Sigmoid colon (tissue), 7 donors: ENCODE results near the gene ALKBH6. TPM values are rescaled to one million over a fixed set of nuclear protein-coding genes. Genes with fewer than 3 reads are reported as not detected.

Experiments used
- DNase-seq: peaks from one replicate; pipeline ENCODE4 v3.0.0-alpha.2; 2019
- H3K27ac ChIP-seq, 4 donors: fragments of 200-600 bp; sonication (generic); one replicate each; pipeline ENCODE4 v1.5.1; 2016 to 2019; ENCODE audit warnings: mild to moderate bottlenecking in 1 of 4
- H3K27me3 ChIP-seq, 3 donors: fragments of 200-600 bp; sonication (generic); one replicate each; pipeline ENCODE4 v1.5.1; 2019; ENCODE audit warnings: mild to moderate bottlenecking in 1 of 3
- H3K36me3 ChIP-seq, 4 donors: fragments of 200-600 bp; sonication (generic); one replicate each; pipeline ENCODE4 v1.5.1; 2016 to 2019
- H3K4me1 ChIP-seq, 4 donors: fragments of 200-600 bp; sonication (generic); one replicate each; pipeline ENCODE4 v1.5.1; 2017 to 2019
- H3K4me3 ChIP-seq, 4 donors: fragments of 200-600 bp; sonication (generic); one replicate each; pipeline ENCODE4 v1.5.1; 2017 to 2019; ENCODE audit warnings: mild to moderate bottlenecking in 2 of 4, moderate library complexity in 1 of 4
- H3K9me3 ChIP-seq, 4 donors: fragments of 200-600 bp in 3 of 4; sonication (generic) in 3 of 4; one replicate each; pipeline versions ENCODE4 v1.5.1 to v1.6.1; 2013 to 2019
- EP300 ChIP-seq, 4 donors: sonication (generic); formaldehyde crosslinking; IDR thresholded peaks; one replicate each; pipeline ENCODE4 v1.6.1; 2017; ENCODE audit warnings: antibody characterized with exemption in 4 of 4
- WGBS, 2 donors: extraction: QIAGEN DNeasy Blood & Tissue Kit; methylation state at CpG; one replicate each; pipeline ENCODE4 v1.1.7; 2013; 5-methylcytosine and 5-hydroxymethylcytosine counted together
- intact Hi-C: fragments of 100-400 bp; cut with DNase I; formaldehyde crosslinking; loops from one replicate; pipeline ENCODE4 v1.15.1; 2023
- polyA plus RNA-seq, 3 donors: library from polyadenylated mRNA; stranded (reverse); fragments of 200-250 nt; gene quantifications; one replicate each; pipeline ENCODE4 v1.2.3, GENCODE V29; 2013
- total RNA-seq, 4 donors: library from RNA; depleted of rRNA; stranded (reverse); fragments of >200 nt; gene quantifications; one replicate each; pipeline ENCODE4 v1.1.0, GENCODE V29; 2016
- donor health status: healthy with polysubstance abuse.
- donor health status: Bipolar disorder and iron deficiency.
- donor health status: healthy.

Gene ALKBH6
- total and polyA plus RNA-seq, 7 donors: 12.0 to 31.7 (median 24.4) TPM

DNA sequence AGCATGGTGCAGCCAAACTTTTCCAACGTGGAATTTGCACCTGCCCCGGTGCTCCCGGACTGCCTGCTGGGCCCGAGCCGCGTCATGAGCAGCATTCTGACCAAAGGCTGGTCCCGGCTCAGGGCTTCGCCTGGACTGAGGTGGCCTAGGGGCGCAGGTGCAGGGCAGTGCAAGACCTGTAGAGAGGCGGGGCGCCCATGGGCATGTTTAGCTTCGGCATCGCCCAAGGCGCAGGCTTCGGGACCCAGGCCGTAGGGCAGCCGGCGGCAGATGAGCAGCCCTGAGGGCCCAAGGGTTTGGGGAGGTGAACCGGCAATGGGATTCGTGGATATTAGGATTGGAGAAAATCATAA lies 54.1 kb downstream of the ALKBH6 start:
- no peak overlapping the region for H3K27ac ChIP-seq
- H3K4me1 ChIP-seq: peaks cover 0 to 11% (median 6%) of the 10 kb centered on the region in 4 donors
- H3K27me3 ChIP-seq: peaks cover 25 to 73% (median 41%) of the 10 kb centered on the region in 3 donors
- H3K9me3 ChIP-seq: peaks cover 0 to 1% (median 0%) of the 10 kb centered on the region in 4 donors
- TF ChIP-seq EP300 (IDR thresholded peaks at IDR 0.05): no peak
- WGBS, 2 donors: 38 to 43% methylated on average over 20 of the region's 20 CpGs
- DNase-seq: no peak
- no peak overlapping the region for H3K4me3 ChIP-seq
- no peaks in the 10 kb centered on the region for H3K36me3 ChIP-seq
- intact Hi-C loops: no loop called here

Other genes starting within 250 kb of the ALKBH6 start
- gene ARHGAP33, start 238.6 kb downstream of the ALKBH6 start, total RNA-seq: 10 to 100 TPM in 2 of 4 donors, 1 to 10 TPM in 2; 4.4 to 11.9 (median 8.5) TPM
- gene ARHGAP33, start 238.6 kb downstream of the ALKBH6 start, polyA plus RNA-seq: 10 to 100 TPM in 1 of 3 donors, 1 to 10 TPM in 1, under 1 TPM in 1; 0.60 to 10.6 (median 1.2) TPM
- not detected for gene PRODH2, start 201.4 kb downstream of the ALKBH6 start, total RNA-seq
- gene PRODH2, start 201.4 kb downstream of the ALKBH6 start, polyA plus RNA-seq: not detected
- gene NPHS1, start 161.7 kb downstream of the ALKBH6 start, total RNA-seq: not detected
- gene NPHS1, start 161.7 kb downstream of the ALKBH6 start, polyA plus RNA-seq: under 1 TPM in 2 of 3 donors, not detected in 1; under 0.01 to 0.35 TPM
- gene KIRREL2, start 157.3 kb downstream of the ALKBH6 start, total RNA-seq: under 1 TPM in 1 of 4 donors, not detected in 3; 0.16 TPM
- gene KIRREL2, start 157.3 kb downstream of the ALKBH6 start, polyA plus RNA-seq: under 1 TPM in 2 of 3 donors, not detected in 1; under 0.01 to 0.34 TPM
- gene APLP1, start 145.6 kb downstream of the ALKBH6 start, total RNA-seq: 10 to 100 TPM in 1 of 4 donors, 1 to 10 TPM in 3; 3.6 to 11.3 (median 7.0) TPM
- 1 to 10 TPM in 1 of 3 donors, not detected in 2; 4.4 TPM for gene APLP1, start 145.6 kb downstream of the ALKBH6 start, polyA plus RNA-seq
- 1 to 10 TPM; 2.5 to 7.8 (median 6.6) TPM for gene NFKBID, start 113.7 kb downstream of the ALKBH6 start, total RNA-seq
- 1 to 10 TPM; 1.2 to 9.6 (median 4.4) TPM for gene NFKBID, start 113.7 kb downstream of the ALKBH6 start, polyA plus RNA-seq
- gene HCST, start 111.7 kb downstream of the ALKBH6 start, total RNA-seq: 1 to 10 TPM in 3 of 4 donors, not detected in 1; 3.5 to 5.8 (median 3.9) TPM
- gene HCST, start 111.7 kb downstream of the ALKBH6 start, polyA plus RNA-seq: 10 to 100 TPM in 2 of 3 donors, 1 to 10 TPM in 1; 2.4 to 36.1 (median 13.9) TPM
- gene TYROBP, start 105.9 kb downstream of the ALKBH6 start, total RNA-seq: 100 to 1,000 TPM in 3 of 4 donors, 10 to 100 TPM in 1; 71.5 to 172 (median 126) TPM
- gene TYROBP, start 105.9 kb downstream of the ALKBH6 start, polyA plus RNA-seq: 100 to 1,000 TPM in 2 of 3 donors, 10 to 100 TPM in 1; 95.8 to 211 (median 125) TPM
- gene LRFN3, start 77.8 kb downstream of the ALKBH6 start, total RNA-seq: 1 to 10 TPM; 4.6 to 7.2 (median 6.6) TPM
- 1 to 10 TPM; 5.3 to 9.7 (median 6.0) TPM for gene LRFN3, start 77.8 kb downstream of the ALKBH6 start, polyA plus RNA-seq
- gene SDHAF1, start 19.0 kb downstream of the ALKBH6 start, total RNA-seq: 100 to 1,000 TPM in 1 of 4 donors, 10 to 100 TPM in 3; 56.2 to 135 (median 68.9) TPM
- 10 to 100 TPM; 19.2 to 28.2 (median 24.0) TPM for gene SDHAF1, start 19.0 kb downstream of the ALKBH6 start, polyA plus RNA-seq
- gene SYNE4, start 5.4 kb downstream of the ALKBH6 start, total RNA-seq: under 1 TPM; 0.28 to 0.82 (median 0.76) TPM
- gene SYNE4, start 5.4 kb downstream of the ALKBH6 start, polyA plus RNA-seq: 1 to 10 TPM; 3.9 to 7.8 (median 6.0) TPM
- 10 to 100 TPM; 22.5 to 53.7 (median 28.3) TPM for gene CLIP3, start 18.7 kb upstream of the ALKBH6 start, total RNA-seq
- gene CLIP3, start 18.7 kb upstream of the ALKBH6 start, polyA plus RNA-seq: 1 to 10 TPM; 1.2 to 9.7 (median 6.0) TPM
- 10 to 100 TPM; 12.6 to 23.9 (median 18.9) TPM for gene THAP8, start 40.1 kb upstream of the ALKBH6 start, total RNA-seq
- 1 to 10 TPM; 5.8 to 9.0 (median 6.5) TPM for gene THAP8, start 40.1 kb upstream of the ALKBH6 start, polyA plus RNA-seq
- gene WDR62, start 40.7 kb upstream of the ALKBH6 start, total RNA-seq: 1 to 10 TPM in 1 of 4 donors, under 1 TPM in 3; 0.16 to 1.1 (median 0.32) TPM
- 1 to 10 TPM in 1 of 3 donors, under 1 TPM in 2; under 0.01 to 6.8 (median 0.69) TPM for gene WDR62, start 40.7 kb upstream of the ALKBH6 start, polyA plus RNA-seq
- gene OVOL3, start 96.9 kb upstream of the ALKBH6 start, total RNA-seq: not detected
- gene OVOL3, start 96.9 kb upstream of the ALKBH6 start, polyA plus RNA-seq: not detected
- 100 to 1,000 TPM in 1 of 4 donors, 10 to 100 TPM in 3; 39.9 to 118 (median 83.5) TPM for gene POLR2I, start 100.7 kb upstream of the ALKBH6 start, total RNA-seq
- 10 to 100 TPM; 46.7 to 96.1 (median 52.0) TPM for gene POLR2I, start 100.7 kb upstream of the ALKBH6 start, polyA plus RNA-seq
- gene TBCB, start 101.3 kb upstream of the ALKBH6 start, total RNA-seq: 100 to 1,000 TPM; 109 to 162 (median 153) TPM
- gene TBCB, start 101.3 kb upstream of the ALKBH6 start, polyA plus RNA-seq: 100 to 1,000 TPM; 117 to 133 (median 125) TPM
- gene CAPNS1, start 125.9 kb upstream of the ALKBH6 start, total RNA-seq: 100 to 1,000 TPM; 101 to 116 (median 104) TPM
- gene CAPNS1, start 125.9 kb upstream of the ALKBH6 start, polyA plus RNA-seq: 100 to 1,000 TPM; 656 to 938 (median 931) TPM
- gene COX7A1, start 138.2 kb upstream of the ALKBH6 start, total RNA-seq: 10 to 100 TPM; 43.0 to 88.5 (median 72.4) TPM
- gene COX7A1, start 138.2 kb upstream of the ALKBH6 start, polyA plus RNA-seq: 10 to 100 TPM; 11.3 to 27.0 (median 11.4) TPM
- gene ZNF565, start 200.5 kb upstream of the ALKBH6 start, total RNA-seq: 1 to 10 TPM; 5.3 to 7.5 (median 6.8) TPM
- gene ZNF565, start 200.5 kb upstream of the ALKBH6 start, polyA plus RNA-seq: 1 to 10 TPM; 2.4 to 4.8 (median 2.5) TPM
- gene ZNF146, start 200.9 kb upstream of the ALKBH6 start, total RNA-seq: 10 to 100 TPM; 52.1 to 71.7 (median 57.5) TPM
- gene ZNF146, start 200.9 kb upstream of the ALKBH6 start, polyA plus RNA-seq: 10 to 100 TPM; 28.0 to 32.0 (median 30.0) TPM